ENCODE data around the gene PFKFB4. TPM values are rescaled to one million over a fixed set of nuclear protein-coding genes. Genes with fewer than 3 reads are reported as not detected.

PFKFB4 gene
- total and polyA plus RNA-seq, 10 donors, result 2.0 to 43.1 (median 19.4) TPM

DNA sequence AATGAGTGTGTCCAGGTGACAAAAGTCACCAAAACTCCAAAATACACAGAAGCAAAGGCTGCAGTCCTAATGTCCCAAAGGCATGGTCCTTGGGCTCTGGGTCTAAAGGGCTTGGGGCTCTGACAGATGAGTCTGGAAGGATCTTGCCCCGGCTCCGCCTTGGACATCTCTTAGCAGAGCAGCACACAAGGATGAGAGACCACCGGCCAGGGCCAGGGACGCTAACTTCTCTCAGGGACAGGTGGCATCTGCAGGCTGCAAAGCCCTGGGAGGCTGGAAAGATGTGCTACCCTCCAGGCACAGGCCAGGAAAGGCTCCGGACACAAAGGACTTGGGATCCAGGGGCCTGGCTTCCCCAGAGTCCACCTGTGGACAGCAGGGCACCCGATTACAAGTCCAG, 38.5 kb downstream of the PFKFB4 start:
- TF ChIP-seq, protein P1, sequence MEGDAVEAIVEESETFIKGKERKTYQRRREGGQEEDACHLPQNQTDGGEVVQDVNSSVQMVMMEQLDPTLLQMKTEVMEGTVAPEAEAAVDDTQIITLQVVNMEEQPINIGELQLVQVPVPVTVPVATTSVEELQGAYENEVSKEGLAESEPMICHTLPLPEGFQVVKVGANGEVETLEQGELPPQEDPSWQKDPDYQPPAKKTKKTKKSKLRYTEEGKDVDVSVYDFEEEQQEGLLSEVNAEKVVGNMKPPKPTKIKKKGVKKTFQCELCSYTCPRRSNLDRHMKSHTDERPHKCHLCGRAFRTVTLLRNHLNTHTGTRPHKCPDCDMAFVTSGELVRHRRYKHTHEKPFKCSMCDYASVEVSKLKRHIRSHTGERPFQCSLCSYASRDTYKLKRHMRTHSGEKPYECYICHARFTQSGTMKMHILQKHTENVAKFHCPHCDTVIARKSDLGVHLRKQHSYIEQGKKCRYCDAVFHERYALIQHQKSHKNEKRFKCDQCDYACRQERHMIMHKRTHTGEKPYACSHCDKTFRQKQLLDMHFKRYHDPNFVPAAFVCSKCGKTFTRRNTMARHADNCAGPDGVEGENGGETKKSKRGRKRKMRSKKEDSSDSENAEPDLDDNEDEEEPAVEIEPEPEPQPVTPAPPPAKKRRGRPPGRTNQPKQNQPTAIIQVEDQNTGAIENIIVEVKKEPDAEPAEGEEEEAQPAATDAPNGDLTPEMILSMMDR (IDR thresholded peaks at IDR 0.05 in 8 of 11, conservative IDR thresholded peaks at IDR 0.05 in 3 of 11), result no peak
- no peak for TF ChIP-seq POLR2AphosphoS5 (IDR thresholded peaks at IDR 0.05)
- no peak for TF ChIP-seq POLR2A (IDR thresholded peaks at IDR 0.05)
- Histone ChIP-seq H3K4me1 (peaks cover 0 to 24% (median 4%) of the 10 kb centered on the region in 6 donors), H3K36me3 (peaks cover 0 to 56% (median 0%) of the 10 kb centered on the region in 6 donors), H3K27ac (peak overlapping the region in 1 of 8 donors; percentile 29), H3K27me3 (replicated peaks in 1 of 7) (no peaks in the 10 kb centered on the region), H3K4me3 (no peak overlapping the region), H3K9me3 (no peaks in the 10 kb centered on the region)
- DNase-seq, result peak; percentile 61
- 89 to 96% (median 95%) methylated on average over 4 to 6 of the region's 6 CpGs for WGBS, 5 donors
- intact Hi-C loops (cut with DNase I; ENCODE audit: low total_unique reads), result no loop called here

DNA sequence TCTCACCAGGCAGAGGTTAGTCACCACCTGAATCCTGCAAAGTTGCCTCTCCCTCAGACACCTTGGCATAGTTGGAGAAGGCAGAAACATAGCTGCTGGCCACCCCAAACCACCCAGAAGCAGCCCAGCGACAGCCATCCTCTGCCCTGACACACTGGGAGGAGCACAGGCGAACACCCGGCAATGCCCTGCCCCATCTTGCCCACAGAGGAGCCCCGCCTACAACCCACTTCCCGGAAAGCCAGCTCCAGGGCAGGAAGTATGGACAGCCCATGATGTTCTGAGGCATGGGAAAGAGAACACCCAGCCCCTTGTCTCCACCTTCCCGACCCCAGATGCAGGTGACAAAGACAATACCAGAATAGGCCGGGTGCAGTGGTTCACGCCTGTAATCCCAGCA, 40.0 kb downstream of the PFKFB4 start:
- intact Hi-C loops (cut with DNase I; ENCODE audit: low total_unique reads), result no loop called here
- H3K27me3 ChIP-seq (replicated peaks in 1 of 7), result no peaks in the 10 kb centered on the region
- peaks cover 0 to 41% (median 0%) of the 10 kb centered on the region in 6 donors for H3K36me3 ChIP-seq
- H3K4me1 ChIP-seq, result peaks cover 0 to 24% (median 4%) of the 10 kb centered on the region in 6 donors
- 53 to 75% (median 69%) methylated on average over 5 to 8 of the region's 8 CpGs for WGBS, 5 donors
- DNase-seq, result peak; percentile 70
- no peaks in the 10 kb centered on the region for H3K9me3 ChIP-seq
- H3K27ac ChIP-seq, result no peak overlapping the region
- TF ChIP-seq, protein P1 (IDR thresholded peaks at IDR 0.05 in 8 of 11, conservative IDR thresholded peaks at IDR 0.05 in 3 of 11), result no peak
- TF ChIP-seq POLR2AphosphoS5 (IDR thresholded peaks at IDR 0.05) (no peak), POLR2A (IDR thresholded peaks at IDR 0.05) (no peak)
- no peak overlapping the region for H3K4me3 ChIP-seq

DNA sequence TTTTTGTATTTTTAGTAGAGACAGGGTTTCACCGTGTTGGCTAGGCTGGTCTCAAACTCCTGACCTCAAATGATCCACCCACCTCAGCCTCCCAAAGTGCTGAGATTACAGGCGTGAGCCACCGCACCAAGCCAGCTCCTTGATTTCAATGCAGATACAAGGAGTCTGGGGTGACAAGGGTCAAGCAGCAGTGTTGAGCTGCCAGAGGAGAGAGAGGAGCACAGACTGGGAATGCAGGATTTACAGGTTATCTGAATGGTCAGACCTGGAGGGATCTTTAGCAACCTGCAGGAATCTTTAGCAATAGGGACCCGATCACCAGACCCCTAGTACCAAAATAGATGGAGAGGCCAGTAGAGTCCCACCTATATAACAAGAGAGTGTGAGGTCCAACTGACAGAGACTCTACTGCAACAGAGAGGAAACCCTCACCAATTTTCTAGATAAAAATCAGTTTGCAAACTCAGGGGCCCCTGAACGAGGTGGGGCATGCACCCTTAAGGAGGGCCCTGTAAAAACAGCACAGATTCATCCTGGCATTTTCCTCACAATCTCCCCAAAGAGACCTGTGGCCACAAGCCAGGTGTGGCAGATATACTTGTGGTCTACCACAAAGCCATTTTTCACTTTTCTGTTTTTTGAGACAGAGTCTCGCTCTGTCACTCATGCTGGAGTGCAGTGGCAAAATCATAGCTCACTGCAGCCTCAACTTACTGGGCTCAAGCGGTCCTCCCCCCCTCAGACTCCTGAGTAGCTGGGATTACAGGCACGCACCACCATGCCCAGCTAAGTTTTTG, 42.0 kb downstream of the PFKFB4 start:
- Histone ChIP-seq H3K36me3 (peaks cover 0 to 22% (median 0%) of the 10 kb centered on the region in 6 donors), H3K27ac (no peak overlapping the region), H3K27me3 (replicated peaks in 1 of 7) (no peaks in the 10 kb centered on the region), H3K4me3 (no peak overlapping the region), H3K4me1 (peaks cover 0 to 24% (median 4%) of the 10 kb centered on the region in 6 donors), H3K9me3 (no peaks in the 10 kb centered on the region)
- 66 to 75% (median 68%) methylated on average over 8 of the region's 8 CpGs for WGBS, 5 donors
- intact Hi-C loops (cut with DNase I; ENCODE audit: low total_unique reads), result no loop called here
- DNase-seq, result peak; percentile 24
- no peak for TF ChIP-seq POLR2AphosphoS5 (IDR thresholded peaks at IDR 0.05)
- TF ChIP-seq, protein P1 (IDR thresholded peaks at IDR 0.05 in 8 of 11, conservative IDR thresholded peaks at IDR 0.05 in 3 of 11), result no peak
- no peak for TF ChIP-seq POLR2A (IDR thresholded peaks at IDR 0.05)

DNA sequence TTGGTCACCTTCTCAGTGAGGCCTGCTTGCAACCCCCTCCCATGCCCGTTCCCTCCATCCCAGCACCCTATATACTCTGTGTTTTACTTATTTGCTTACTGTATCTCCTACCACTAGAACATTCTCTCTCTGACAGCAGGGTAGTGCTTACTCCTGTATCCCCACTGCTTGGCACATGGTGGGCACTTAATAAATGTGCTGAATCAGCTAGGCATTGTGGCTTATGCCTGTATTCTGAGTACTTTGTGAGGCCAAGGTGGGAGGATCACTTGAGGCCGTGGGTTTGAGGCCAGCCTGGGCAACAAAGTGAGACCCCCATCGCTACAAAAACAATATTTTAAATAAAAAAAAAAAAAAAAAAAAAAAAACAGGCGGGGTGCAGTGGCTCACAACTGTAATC, 45.1 kb downstream of the PFKFB4 start:
- Histone ChIP-seq H3K4me1 (peaks cover 3 to 23% (median 16%) of the 10 kb centered on the region in 6 donors), H3K36me3 (no peaks in the 10 kb centered on the region), H3K9me3 (no peaks in the 10 kb centered on the region), H3K27ac (no peak overlapping the region), H3K4me3 (no peak overlapping the region), H3K27me3 (replicated peaks in 1 of 7) (no peaks in the 10 kb centered on the region)
- TF ChIP-seq POLR2AphosphoS5 (IDR thresholded peaks at IDR 0.05) (no peak), POLR2A (IDR thresholded peaks at IDR 0.05) (no peak)
- TF ChIP-seq, protein P1 (IDR thresholded peaks at IDR 0.05 in 8 of 11, conservative IDR thresholded peaks at IDR 0.05 in 3 of 11), result no peak
- DNase-seq, result no peak
- intact Hi-C loops (cut with DNase I; ENCODE audit: low total_unique reads), result no loop called here
- WGBS, 5 donors, result 82 to 97% (median 88%) methylated on average over 4 of the region's 4 CpGs

All from spleen (tissue), 11 donors.